GM21423 (cell line): ENCODE results near the gene FAM8A1.

ENCODE experiments used
- ATAC-seq: cut with Tn5 transposase; IDR thresholded peaks from one replicate; pipeline ENCODE4 v1.9.1; 2021; ENCODE audit warnings: mild to moderate bottlenecking, moderate library complexity; ENCODE audit not compliant: unreplicated experiment

FAM8A1 gene

GRCh38 chr6:17600527-17601385, 654 bp downstream of the FAM8A1 start:
- ATAC-seq: peak; percentile 49

- ATAC-seq: no peak
Observed at GRCh38 chr6:17601386-17601703, 1.2 kb downstream of the FAM8A1 start.

- ATAC-seq: no peak
Observed at GRCh38 chr6:17602888-17603287, 2.8 kb downstream of the FAM8A1 start.

- ATAC-seq: no peak
Observed at GRCh38 chr6:17606606-17607005, 6.5 kb downstream of the FAM8A1 start.

- ATAC-seq: no peak
Observed at GRCh38 chr6:17610835-17611234, 10.7 kb downstream of the FAM8A1 start.

- ATAC-seq: no peak
Observed at GRCh38 chr6:17612048-17612447, 11.9 kb downstream of the FAM8A1 start.

- no peak for ATAC-seq
Observed at GRCh38 chr6:17615794-17616193, 15.7 kb downstream of the FAM8A1 start.

GRCh38 chr6:17621003-17621402, 20.9 kb downstream of the FAM8A1 start:
- peak; percentile 85 for ATAC-seq

- ATAC-seq: no peak
Observed at GRCh38 chr6:17622144-17622543, 22.0 kb downstream of the FAM8A1 start.

- no peak for ATAC-seq
Observed at GRCh38 chr6:17624396-17624795, 24.3 kb downstream of the FAM8A1 start.

- peak; percentile 59 for ATAC-seq
Observed at GRCh38 chr6:17628873-17629272, 28.8 kb downstream of the FAM8A1 start.

- no peak for ATAC-seq
Observed at GRCh38 chr6:17629824-17630510, 29.9 kb downstream of the FAM8A1 start.

GRCh38 chr6:17630511-17631073, 30.5 kb downstream of the FAM8A1 start:
- no peak for ATAC-seq

GRCh38 chr6:17632934-17633333, 32.8 kb downstream of the FAM8A1 start:
- no peak for ATAC-seq

GRCh38 chr6:17633465-17634188, 33.5 kb downstream of the FAM8A1 start:
- no peak for ATAC-seq

- no peak for ATAC-seq
Observed at GRCh38 chr6:17635568-17635967, 35.5 kb downstream of the FAM8A1 start.

- ATAC-seq: no peak
Observed at GRCh38 chr6:17638212-17638715, 38.2 kb downstream of the FAM8A1 start.

- no peak for ATAC-seq
Observed at GRCh38 chr6:17640477-17640917, 40.4 kb downstream of the FAM8A1 start.

GRCh38 chr6:17648745-17649144, 48.6 kb downstream of the FAM8A1 start:
- no peak for ATAC-seq

- no peak for ATAC-seq
Observed at GRCh38 chr6:17650656-17651309, 50.7 kb downstream of the FAM8A1 start.
